Measurements from ENCODE around the gene NFIB. TPM values are rescaled to one million over a fixed set of nuclear protein-coding genes. Genes with fewer than 3 reads are reported as not detected.
A peak's percentile ranks its signal among the peaks of the same experiment; 100 is the strongest.

NFIB gene
- total RNA-seq, 2 experiments from 2014 or later: not detected

GRCh38 chr9:14354201-14354600 is 40.3 kb upstream of the NFIB start:
- H3K4me1 Mint-ChIP-seq (ENCODE audit: low read depth): no peaks in the 10 kb centered on the region
- DNase-seq: no peak
- intact Hi-C loops (cut with micrococcal nuclease): loop anchor here (5.0 kb wide), 1 partner anchor 922 kb away; no protein-coding TSS in a partner anchor
- H3K9me3 Mint-ChIP-seq: no peaks in the 10 kb centered on the region
- ChIA-PET POLR2A (no interaction called here), CTCF (interaction anchor here (0.6 to 3.3 kb wide), 12 partner anchors 9 to 926 kb away, joined by 3 to 27 read pairs (median 4); no protein-coding TSS in a partner anchor)
- no peak for TF ChIP-seq CTCF (IDR thresholded peaks at IDR 0.05)
- no peak overlapping the region for H3K4me3 Mint-ChIP-seq
- no peak overlapping the region for H3K27ac Mint-ChIP-seq
- ATAC-seq: no peak
- H3K36me3 Mint-ChIP-seq (ENCODE audit: low read depth): no peaks in the 10 kb centered on the region
- H3K27me3 Mint-ChIP-seq: peaks cover 48% of the 10 kb centered on the region

GRCh38 chr9:14353222-14354056 is 39.5 kb upstream of the NFIB start:
- intact Hi-C loops (cut with micrococcal nuclease): loop anchor here (5.0 kb wide), 1 partner anchor 921 kb away; no protein-coding TSS in a partner anchor
- CTCF ChIA-PET: interaction anchor here (0.6 to 3.3 kb wide), 17 partner anchors 8 to 926 kb away, joined by 3 to 27 read pairs (median 4); no protein-coding TSS in a partner anchor
- H3K4me1 Mint-ChIP-seq (ENCODE audit: low read depth): no peaks in the 10 kb centered on the region
- H3K9me3 Mint-ChIP-seq: no peaks in the 10 kb centered on the region
- POLR2A ChIA-PET: interaction anchor here (1.0 to 1.3 kb wide), 2 partner anchors 9 to 137 kb away, joined by 3 to 4 read pairs; no protein-coding TSS in a partner anchor
- H3K36me3 Mint-ChIP-seq (ENCODE audit: low read depth): no peaks in the 10 kb centered on the region
- H3K27ac Mint-ChIP-seq: no peak overlapping the region
- H3K4me3 Mint-ChIP-seq: no peak overlapping the region
- DNase-seq: peak; percentile 88
- TF ChIP-seq CTCF (IDR thresholded peaks at IDR 0.05): peak; percentile 69
- ATAC-seq: peak; percentile 70
- peaks cover 54% of the 10 kb centered on the region for H3K27me3 Mint-ChIP-seq

DNA sequence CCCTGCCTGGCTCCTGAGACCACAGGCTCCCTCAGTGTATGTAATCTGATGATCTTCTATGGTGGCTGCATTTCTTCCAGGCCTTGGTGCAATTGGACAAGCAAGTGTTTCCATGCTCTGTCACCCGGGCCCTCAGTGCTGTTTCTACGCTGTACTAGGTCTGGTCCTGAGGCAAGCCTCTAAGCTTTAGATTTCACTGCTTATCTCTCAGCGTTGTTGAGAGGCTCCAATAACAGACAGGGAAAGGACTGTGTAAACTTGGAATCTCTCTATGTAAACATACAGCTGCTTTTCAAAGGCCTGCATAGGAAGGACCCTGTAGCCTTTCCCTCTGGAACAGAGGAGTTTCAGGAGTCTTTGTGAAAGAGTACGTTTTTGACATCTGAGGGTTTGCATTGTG is 38.6 kb upstream of the NFIB start:
- ATAC-seq (no peak), DNase-seq (no peak)
- ChIA-PET CTCF (interaction anchor here (0.8 to 3.3 kb wide), 5 partner anchors 8 to 925 kb away, joined by 4 to 27 read pairs (median 5); no protein-coding TSS in a partner anchor), POLR2A (no interaction called here)
- Mint-ChIP-seq H3K27ac (no peak overlapping the region), H3K27me3 (peaks cover 61% of the 10 kb centered on the region), H3K4me3 (no peak overlapping the region), H3K36me3 (ENCODE audit: low read depth) (no peaks in the 10 kb centered on the region), H3K4me1 (ENCODE audit: low read depth) (no peaks in the 10 kb centered on the region), H3K9me3 (no peaks in the 10 kb centered on the region)
- no peak for TF ChIP-seq CTCF (IDR thresholded peaks at IDR 0.05)
- intact Hi-C loops (cut with micrococcal nuclease): loop anchor here (5.0 kb wide), 1 partner anchor 920 kb away; no protein-coding TSS in a partner anchor

- Mint-ChIP-seq H3K9me3 (no peaks in the 10 kb centered on the region), H3K4me3 (no peak overlapping the region), H3K27ac (no peak overlapping the region), H3K36me3 (ENCODE audit: low read depth) (no peaks in the 10 kb centered on the region), H3K4me1 (ENCODE audit: low read depth) (no peaks in the 10 kb centered on the region), H3K27me3 (peaks cover 62% of the 10 kb centered on the region)
- POLR2A ChIA-PET: no interaction called here
- no peak for ATAC-seq
- TF ChIP-seq CTCF (IDR thresholded peaks at IDR 0.05): no peak
- intact Hi-C loops (cut with micrococcal nuclease): loop anchor here (5.0 kb wide), 1 partner anchor 919 kb away; no protein-coding TSS in a partner anchor
- no peak for DNase-seq
- CTCF ChIA-PET: no interaction called here
These were observed 37.4 kb upstream of the NFIB start for GRCh38 chr9:14351221-14351836.
